WTC11 (cell line): ENCODE data around the gene TMEM59. TPM values are rescaled to one million over a fixed set of nuclear protein-coding genes. Genes with fewer than 3 reads are reported as not detected.

Source experiments
- ATAC-seq: fragments of 200-7000 bp; cut with Tn5 transposase; 2 replicates; pipeline ENCODE4 v1.10.0; 2021; ENCODE audit warnings: mild to moderate bottlenecking, moderate library complexity
- CTCF ChIA-PET: fragments of 300-600 bp; sonication (Branson Sonifier 250); formaldehyde crosslinking; loops from one replicate; lab custom pipeline; 2021; ENCODE audit warnings: antibody characterized with exemption; lab: Charles Lee
- POLR2A ChIA-PET: fragments of 350-600 bp; sonication (Branson Sonifier 250); formaldehyde crosslinking; loops from one replicate; lab custom pipeline; 2021; ENCODE audit warnings: antibody characterized with exemption; lab: Charles Lee
- DNase-seq: peaks from one replicate; pipeline ENCODE4 v3.0.0; 2021; ENCODE audit warnings: low spot score
- H3K27ac Mint-ChIP-seq: 2 replicates; pipeline ENCODE4 v1.8.0; 2021; ENCODE audit warnings: mixed read lengths
- H3K27me3 Mint-ChIP-seq: 2 replicates; pipeline ENCODE4 v1.8.0; 2021; ENCODE audit warnings: low read depth, mild to moderate bottlenecking, moderate library complexity, mixed read lengths
- H3K36me3 Mint-ChIP-seq: 2 replicates; pipeline ENCODE4 v1.8.0; 2021; ENCODE audit warnings: mixed read lengths
- H3K4me1 Mint-ChIP-seq: 2 replicates; pipeline ENCODE4 v1.8.0; 2022; ENCODE audit warnings: mixed read lengths
- H3K4me3 Mint-ChIP-seq: 2 replicates; pipeline ENCODE4 v1.8.0; 2021; ENCODE audit warnings: mild to moderate bottlenecking, moderate library complexity, mixed read lengths
- H3K9me3 Mint-ChIP-seq: 2 replicates; pipeline ENCODE4 v1.8.0; 2021; ENCODE audit warnings: mixed read lengths
- ATF1 ChIP-seq: sonication (generic); formaldehyde crosslinking; IDR thresholded peaks from 2 replicates; pipeline ENCODE4 v1.8.1; 2023; ENCODE audit warnings: mild to moderate bottlenecking, moderate library complexity, missing genetic modification reagents
- E2F5 ChIP-seq: sonication (generic); formaldehyde crosslinking; IDR thresholded peaks from 2 replicates; pipeline ENCODE4 v1.8.1; 2022; ENCODE audit warnings: mild to moderate bottlenecking, moderate library complexity, missing genetic modification reagents
- EMX1 ChIP-seq: fragments of 250-450 bp; sonication (Bioruptor Pico); IDR thresholded peaks from 2 replicates; pipeline ENCODE4 v1.8.0; 2021; ENCODE audit warnings: mild to moderate bottlenecking
- ESRRA ChIP-seq: sonication (generic); formaldehyde crosslinking; IDR thresholded peaks from 2 replicates; pipeline ENCODE4 v1.8.1; 2022; ENCODE audit warnings: mild to moderate bottlenecking, missing genetic modification reagents, borderline replicate concordance
- ETV6 ChIP-seq: sonication (generic); formaldehyde crosslinking; IDR thresholded peaks from 2 replicates; pipeline ENCODE4 v1.8.1; 2022; ENCODE audit warnings: mild to moderate bottlenecking, missing genetic modification reagents
- FOXP1 ChIP-seq: sonication (generic); formaldehyde crosslinking; IDR thresholded peaks from 2 replicates; pipeline ENCODE4 v1.8.0; 2022; ENCODE audit warnings: missing genetic modification reagents, mild to moderate bottlenecking, moderate library complexity, borderline replicate concordance
- MLX ChIP-seq: sonication (generic); formaldehyde crosslinking; IDR thresholded peaks from 2 replicates; pipeline ENCODE4 v1.8.1; 2023; ENCODE audit warnings: mild to moderate bottlenecking, missing genetic modification reagents, moderate library complexity
- TEAD1 ChIP-seq: sonication (generic); formaldehyde crosslinking; IDR thresholded peaks from 2 replicates; pipeline ENCODE4 v1.8.0; 2022; ENCODE audit warnings: mild to moderate bottlenecking, missing genetic modification reagents
- TP53 ChIP-seq: sonication (generic); formaldehyde crosslinking; IDR thresholded peaks from 2 replicates; pipeline ENCODE4 v1.8.1; 2023; ENCODE audit warnings: mild to moderate bottlenecking, missing genetic modification reagents
- ZNF532 ChIP-seq: fragments of 250-450 bp; sonication (Bioruptor Pico); IDR thresholded peaks from 2 replicates; pipeline ENCODE4 v1.9.0; 2021; ENCODE audit warnings: mild to moderate bottlenecking, borderline replicate concordance
- total RNA-seq: library from RNA; stranded (reverse); gene quantifications from 3 replicates; pipeline ENCODE4 v1.2.3, GENCODE V29; 2021
- TF ChIP-seq, protein P1 (sequence below): fragments of 250-450 bp; sonication (Bioruptor Pico); IDR thresholded peaks from 2 replicates; pipeline ENCODE4 v1.8.0; 2021; ENCODE audit warnings: mild to moderate bottlenecking
- TF ChIP-seq, protein P2 (sequence below): sonication (generic); formaldehyde crosslinking; IDR thresholded peaks from 2 replicates; pipeline ENCODE4 v1.8.0; 2022; ENCODE audit warnings: missing genetic modification reagents
- TF ChIP-seq, protein P3 (sequence below): sonication (generic); formaldehyde crosslinking; IDR thresholded peaks from 2 replicates; pipeline ENCODE4 v1.8.1; 2023; ENCODE audit warnings: mild to moderate bottlenecking, missing genetic modification reagents
- TF ChIP-seq, protein P4 (sequence below): sonication (generic); formaldehyde crosslinking; IDR thresholded peaks from 2 replicates; pipeline ENCODE4 v1.8.0; 2023; ENCODE audit warnings: mild to moderate bottlenecking, missing genetic modification reagents

The TMEM59 gene
- total RNA-seq, 1 experiment from 2014 or later = 122 TPM

DNA sequence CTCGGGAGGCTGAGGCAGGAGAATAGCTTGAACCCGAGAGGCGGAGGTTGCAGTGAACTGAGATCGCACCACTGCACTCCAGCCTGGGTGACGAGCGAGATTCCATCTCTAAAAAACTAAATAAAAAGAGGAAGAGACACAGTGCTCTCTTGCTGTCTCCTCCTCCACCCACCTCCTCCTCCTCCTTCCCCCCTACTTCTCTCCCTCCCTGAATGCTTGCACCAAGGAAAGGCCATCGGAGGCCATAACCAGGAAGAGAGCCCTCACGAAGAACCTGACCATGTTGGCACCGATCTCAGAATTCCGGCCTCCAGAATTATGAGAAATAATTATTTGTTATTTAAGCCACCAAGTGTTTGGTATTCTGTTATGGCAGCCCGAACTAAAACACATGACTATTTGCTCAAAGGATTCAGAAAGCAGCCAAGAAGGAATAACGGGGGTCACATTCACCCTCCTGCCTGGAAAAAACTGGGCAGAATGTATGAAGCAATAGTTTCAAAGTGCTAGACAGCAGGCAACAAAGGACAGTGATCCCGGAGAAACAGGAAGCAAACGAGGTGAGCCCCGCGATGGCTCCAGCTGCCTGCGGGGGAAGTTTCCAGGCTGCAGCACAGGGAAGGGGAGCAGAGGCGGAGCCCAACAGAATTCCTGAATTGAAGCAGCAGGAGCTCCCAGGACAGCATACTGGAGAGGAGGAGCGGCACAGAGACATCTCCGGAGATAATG, 70.8 kb downstream of the TMEM59 start:
- CTCF ChIA-PET = interaction anchor here (0.9 to 3.2 kb wide), 9 partner anchors 10 to 507 kb away, joined by 3 to 40 read pairs (median 3); partner anchors contain the start of gene IFT25
- Mint-ChIP-seq H3K4me3 (peak overlapping the region; percentile 65), H3K27ac (peak overlapping the region; percentile 78), H3K36me3 (no peaks in the 10 kb centered on the region), H3K4me1 (peaks cover 39% of the 10 kb centered on the region), H3K9me3 (no peaks in the 10 kb centered on the region), H3K27me3 (peaks cover 6% of the 10 kb centered on the region)
- TF ChIP-seq, protein P1, sequence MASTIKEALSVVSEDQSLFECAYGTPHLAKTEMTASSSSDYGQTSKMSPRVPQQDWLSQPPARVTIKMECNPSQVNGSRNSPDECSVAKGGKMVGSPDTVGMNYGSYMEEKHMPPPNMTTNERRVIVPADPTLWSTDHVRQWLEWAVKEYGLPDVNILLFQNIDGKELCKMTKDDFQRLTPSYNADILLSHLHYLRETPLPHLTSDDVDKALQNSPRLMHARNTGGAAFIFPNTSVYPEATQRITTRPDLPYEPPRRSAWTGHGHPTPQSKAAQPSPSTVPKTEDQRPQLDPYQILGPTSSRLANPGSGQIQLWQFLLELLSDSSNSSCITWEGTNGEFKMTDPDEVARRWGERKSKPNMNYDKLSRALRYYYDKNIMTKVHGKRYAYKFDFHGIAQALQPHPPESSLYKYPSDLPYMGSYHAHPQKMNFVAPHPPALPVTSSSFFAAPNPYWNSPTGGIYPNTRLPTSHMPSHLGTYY (CRISPR knock-in tag) = no peak
- peak; percentile 47; the same call in 1 of the 2 replicates for TF ChIP-seq ETV6 (CRISPR knock-in tag)
- POLR2A ChIA-PET = no interaction called here
- peak; percentile 70 for DNase-seq
- peak; percentile 96 for ATAC-seq

DNA sequence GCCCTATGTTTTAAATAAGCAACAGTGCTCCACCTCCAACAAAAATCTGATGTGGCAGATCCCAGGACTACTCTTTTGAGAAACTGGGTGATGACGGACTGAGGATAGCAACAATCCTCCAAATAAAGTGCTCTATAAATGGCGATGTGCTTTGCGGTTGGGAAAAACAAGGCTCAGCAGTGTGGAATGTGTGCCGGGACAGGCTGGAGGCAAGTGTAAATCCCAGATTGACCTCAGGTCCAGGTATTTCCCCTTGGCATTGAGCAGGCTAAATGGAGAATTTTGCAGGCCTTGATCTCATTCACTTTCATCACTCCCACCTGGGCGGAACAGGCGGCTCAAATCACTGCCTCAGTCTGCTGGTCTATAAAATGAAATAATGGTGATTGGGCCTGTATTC, 71.8 kb downstream of the TMEM59 start:
- ChIA-PET CTCF (interaction anchor here (3.2 kb wide), 1 partner anchor 11 kb away, joined by 40 read pairs; no protein-coding TSS in a partner anchor), POLR2A (no interaction called here)
- H3K4me1 Mint-ChIP-seq = peaks cover 39% of the 10 kb centered on the region
- ATAC-seq = no peak
- no peak for DNase-seq
- TF ChIP-seq ESRRA (no peak), ZNF532 (no peak), TEAD1 (no peak), EMX1 (CRISPR knock-in tag) (no peak), MLX (CRISPR knock-in tag) (no peak), FOXP1 (CRISPR knock-in tag) (no peak), TP53 (CRISPR knock-in tag) (no peak), E2F5 (CRISPR knock-in tag) (no peak), ATF1 (CRISPR knock-in tag) (no peak)
- TF ChIP-seq, protein P2, sequence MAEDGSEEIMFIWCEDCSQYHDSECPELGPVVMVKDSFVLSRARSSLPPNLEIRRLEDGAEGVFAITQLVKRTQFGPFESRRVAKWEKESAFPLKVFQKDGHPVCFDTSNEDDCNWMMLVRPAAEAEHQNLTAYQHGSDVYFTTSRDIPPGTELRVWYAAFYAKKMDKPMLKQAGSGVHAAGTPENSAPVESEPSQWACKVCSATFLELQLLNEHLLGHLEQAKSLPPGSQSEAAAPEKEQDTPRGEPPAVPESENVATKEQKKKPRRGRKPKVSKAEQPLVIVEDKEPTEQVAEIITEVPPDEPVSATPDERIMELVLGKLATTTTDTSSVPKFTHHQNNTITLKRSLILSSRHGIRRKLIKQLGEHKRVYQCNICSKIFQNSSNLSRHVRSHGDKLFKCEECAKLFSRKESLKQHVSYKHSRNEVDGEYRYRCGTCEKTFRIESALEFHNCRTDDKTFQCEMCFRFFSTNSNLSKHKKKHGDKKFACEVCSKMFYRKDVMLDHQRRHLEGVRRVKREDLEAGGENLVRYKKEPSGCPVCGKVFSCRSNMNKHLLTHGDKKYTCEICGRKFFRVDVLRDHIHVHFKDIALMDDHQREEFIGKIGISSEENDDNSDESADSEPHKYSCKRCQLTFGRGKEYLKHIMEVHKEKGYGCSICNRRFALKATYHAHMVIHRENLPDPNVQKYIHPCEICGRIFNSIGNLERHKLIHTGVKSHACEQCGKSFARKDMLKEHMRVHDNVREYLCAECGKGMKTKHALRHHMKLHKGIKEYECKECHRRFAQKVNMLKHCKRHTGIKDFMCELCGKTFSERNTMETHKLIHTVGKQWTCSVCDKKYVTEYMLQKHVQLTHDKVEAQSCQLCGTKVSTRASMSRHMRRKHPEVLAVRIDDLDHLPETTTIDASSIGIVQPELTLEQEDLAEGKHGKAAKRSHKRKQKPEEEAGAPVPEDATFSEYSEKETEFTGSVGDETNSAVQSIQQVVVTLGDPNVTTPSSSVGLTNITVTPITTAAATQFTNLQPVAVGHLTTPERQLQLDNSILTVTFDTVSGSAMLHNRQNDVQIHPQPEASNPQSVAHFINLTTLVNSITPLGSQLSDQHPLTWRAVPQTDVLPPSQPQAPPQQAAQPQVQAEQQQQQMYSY (CRISPR knock-in tag) = no peak
- TF ChIP-seq, protein P3, sequence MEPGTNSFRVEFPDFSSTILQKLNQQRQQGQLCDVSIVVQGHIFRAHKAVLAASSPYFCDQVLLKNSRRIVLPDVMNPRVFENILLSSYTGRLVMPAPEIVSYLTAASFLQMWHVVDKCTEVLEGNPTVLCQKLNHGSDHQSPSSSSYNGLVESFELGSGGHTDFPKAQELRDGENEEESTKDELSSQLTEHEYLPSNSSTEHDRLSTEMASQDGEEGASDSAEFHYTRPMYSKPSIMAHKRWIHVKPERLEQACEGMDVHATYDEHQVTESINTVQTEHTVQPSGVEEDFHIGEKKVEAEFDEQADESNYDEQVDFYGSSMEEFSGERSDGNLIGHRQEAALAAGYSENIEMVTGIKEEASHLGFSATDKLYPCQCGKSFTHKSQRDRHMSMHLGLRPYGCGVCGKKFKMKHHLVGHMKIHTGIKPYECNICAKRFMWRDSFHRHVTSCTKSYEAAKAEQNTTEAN = no peak
- TF ChIP-seq, protein P4, sequence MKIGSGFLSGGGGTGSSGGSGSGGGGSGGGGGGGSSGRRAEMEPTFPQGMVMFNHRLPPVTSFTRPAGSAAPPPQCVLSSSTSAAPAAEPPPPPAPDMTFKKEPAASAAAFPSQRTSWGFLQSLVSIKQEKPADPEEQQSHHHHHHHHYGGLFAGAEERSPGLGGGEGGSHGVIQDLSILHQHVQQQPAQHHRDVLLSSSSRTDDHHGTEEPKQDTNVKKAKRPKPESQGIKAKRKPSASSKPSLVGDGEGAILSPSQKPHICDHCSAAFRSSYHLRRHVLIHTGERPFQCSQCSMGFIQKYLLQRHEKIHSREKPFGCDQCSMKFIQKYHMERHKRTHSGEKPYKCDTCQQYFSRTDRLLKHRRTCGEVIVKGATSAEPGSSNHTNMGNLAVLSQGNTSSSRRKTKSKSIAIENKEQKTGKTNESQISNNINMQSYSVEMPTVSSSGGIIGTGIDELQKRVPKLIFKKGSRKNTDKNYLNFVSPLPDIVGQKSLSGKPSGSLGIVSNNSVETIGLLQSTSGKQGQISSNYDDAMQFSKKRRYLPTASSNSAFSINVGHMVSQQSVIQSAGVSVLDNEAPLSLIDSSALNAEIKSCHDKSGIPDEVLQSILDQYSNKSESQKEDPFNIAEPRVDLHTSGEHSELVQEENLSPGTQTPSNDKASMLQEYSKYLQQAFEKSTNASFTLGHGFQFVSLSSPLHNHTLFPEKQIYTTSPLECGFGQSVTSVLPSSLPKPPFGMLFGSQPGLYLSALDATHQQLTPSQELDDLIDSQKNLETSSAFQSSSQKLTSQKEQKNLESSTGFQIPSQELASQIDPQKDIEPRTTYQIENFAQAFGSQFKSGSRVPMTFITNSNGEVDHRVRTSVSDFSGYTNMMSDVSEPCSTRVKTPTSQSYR (CRISPR knock-in tag) = no peak
- H3K4me3 Mint-ChIP-seq = no peak overlapping the region
- peaks cover 6% of the 10 kb centered on the region for H3K27me3 Mint-ChIP-seq
- H3K27ac Mint-ChIP-seq = no peak overlapping the region
- no peaks in the 10 kb centered on the region for H3K36me3 Mint-ChIP-seq
- H3K9me3 Mint-ChIP-seq = no peaks in the 10 kb centered on the region
